Measurements from ENCODE around the gene CCHCR1. TPM values are rescaled to one million over a fixed set of nuclear protein-coding genes. Genes with fewer than 3 reads are reported as not detected.

Gene CCHCR1
- total and polyA plus RNA-seq, 9 of the 15 experiments (the other 6 are each of a cell fraction or from before 2014, with no cell fraction given): 1.2 to 47.3 (median 32.0) TPM

DNA sequence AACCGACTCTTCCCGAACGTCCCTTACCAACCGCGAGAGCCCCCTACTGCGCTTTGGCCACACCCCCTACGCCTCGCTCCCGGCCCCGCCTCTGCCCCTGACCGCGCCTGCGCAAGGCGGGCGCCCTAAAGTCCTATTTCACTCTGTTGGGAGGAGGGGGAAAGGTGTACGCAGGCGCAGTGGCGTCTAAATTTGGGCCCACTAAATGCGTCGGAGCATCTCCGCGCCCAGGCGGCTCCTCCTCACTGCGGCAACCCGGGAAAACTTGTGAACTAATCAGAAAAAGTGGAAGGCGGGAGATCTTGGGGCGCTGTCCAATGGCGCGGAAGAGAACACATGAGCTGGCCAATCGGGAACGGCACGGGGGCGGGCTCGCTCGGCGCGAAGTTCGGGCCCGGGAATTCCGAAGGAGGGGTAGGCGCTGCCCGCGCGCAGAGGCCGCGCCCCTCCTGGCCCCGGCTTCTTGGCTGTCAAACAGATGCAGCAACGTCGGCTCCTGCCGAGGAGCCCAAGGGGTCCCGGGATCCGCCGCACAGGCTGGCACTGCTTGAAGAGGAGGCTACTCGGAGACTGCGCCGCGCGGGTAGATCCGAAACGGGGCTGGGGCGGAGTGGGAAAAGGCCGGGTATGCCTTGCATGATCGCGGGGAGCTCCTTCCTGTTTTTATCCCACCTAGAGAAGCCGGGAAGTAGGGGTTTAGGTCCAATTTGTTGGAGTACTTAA, 699 bp upstream of the CCHCR1 start, which contains the start of gene TCF19 (continued):
- TF ChIP-seq, protein P1, sequence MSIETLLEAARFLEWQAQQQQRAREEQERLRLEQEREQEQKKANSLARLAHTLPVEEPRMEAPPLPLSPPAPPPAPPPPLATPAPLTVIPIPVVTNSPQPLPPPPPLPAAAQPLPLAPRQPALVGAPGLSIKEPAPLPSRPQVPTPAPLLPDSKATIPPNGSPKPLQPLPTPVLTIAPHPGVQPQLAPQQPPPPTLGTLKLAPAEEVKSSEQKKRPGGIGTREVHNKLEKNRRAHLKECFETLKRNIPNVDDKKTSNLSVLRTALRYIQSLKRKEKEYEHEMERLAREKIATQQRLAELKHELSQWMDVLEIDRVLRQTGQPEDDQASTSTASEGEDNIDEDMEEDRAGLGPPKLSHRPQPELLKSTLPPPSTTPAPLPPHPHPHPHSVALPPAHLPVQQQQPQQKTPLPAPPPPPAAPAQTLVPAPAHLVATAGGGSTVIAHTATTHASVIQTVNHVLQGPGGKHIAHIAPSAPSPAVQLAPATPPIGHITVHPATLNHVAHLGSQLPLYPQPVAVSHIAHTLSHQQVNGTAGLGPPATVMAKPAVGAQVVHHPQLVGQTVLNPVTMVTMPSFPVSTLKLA (conservative IDR thresholded peaks at IDR 0.05): peak; percentile 73 to 92
- no peak for TF ChIP-seq ZNF212 (CRISPR knock-in tag; IDR thresholded peaks at IDR 0.05)
- TF ChIP-seq JUND (IDR thresholded peaks at IDR 0.05; ENCODE audit: borderline replicate concordance, low read depth, low read length): peak; percentile 10; the same call in 1 of the 2 replicates
- TF ChIP-seq JUND (tag; IDR thresholded peaks at IDR 0.05; ENCODE audit: borderline replicate concordance, low read depth, low read length): no peak; the same call in 2 of the 3 replicates
- TF ChIP-seq CHD4 (IDR thresholded peaks at IDR 0.05; ENCODE audit: insufficient read depth, insufficient replicate concordance, low read depth, low read length, poor library complexity, severe bottlenecking): no peak
- TF ChIP-seq RFX5 (IDR thresholded peaks at IDR 0.05; ENCODE audit: low read depth, low read length): no peak
- TF ChIP-seq DPF2 (IDR thresholded peaks at IDR 0.05): no peak
- no peak for TF ChIP-seq KHSRP (IDR thresholded peaks at IDR 0.05)
- TF ChIP-seq CXXC5 (CRISPR knock-in tag; IDR thresholded peaks at IDR 0.05): peak; percentile 97
- no peak for TF ChIP-seq SMAD2 (IDR thresholded peaks at IDR 0.05; ENCODE audit: low read depth, low read length)
- no peak for TF ChIP-seq ZNF217 (CRISPR knock-in tag; IDR thresholded peaks at IDR 0.05)
- TF ChIP-seq, protein P2, sequence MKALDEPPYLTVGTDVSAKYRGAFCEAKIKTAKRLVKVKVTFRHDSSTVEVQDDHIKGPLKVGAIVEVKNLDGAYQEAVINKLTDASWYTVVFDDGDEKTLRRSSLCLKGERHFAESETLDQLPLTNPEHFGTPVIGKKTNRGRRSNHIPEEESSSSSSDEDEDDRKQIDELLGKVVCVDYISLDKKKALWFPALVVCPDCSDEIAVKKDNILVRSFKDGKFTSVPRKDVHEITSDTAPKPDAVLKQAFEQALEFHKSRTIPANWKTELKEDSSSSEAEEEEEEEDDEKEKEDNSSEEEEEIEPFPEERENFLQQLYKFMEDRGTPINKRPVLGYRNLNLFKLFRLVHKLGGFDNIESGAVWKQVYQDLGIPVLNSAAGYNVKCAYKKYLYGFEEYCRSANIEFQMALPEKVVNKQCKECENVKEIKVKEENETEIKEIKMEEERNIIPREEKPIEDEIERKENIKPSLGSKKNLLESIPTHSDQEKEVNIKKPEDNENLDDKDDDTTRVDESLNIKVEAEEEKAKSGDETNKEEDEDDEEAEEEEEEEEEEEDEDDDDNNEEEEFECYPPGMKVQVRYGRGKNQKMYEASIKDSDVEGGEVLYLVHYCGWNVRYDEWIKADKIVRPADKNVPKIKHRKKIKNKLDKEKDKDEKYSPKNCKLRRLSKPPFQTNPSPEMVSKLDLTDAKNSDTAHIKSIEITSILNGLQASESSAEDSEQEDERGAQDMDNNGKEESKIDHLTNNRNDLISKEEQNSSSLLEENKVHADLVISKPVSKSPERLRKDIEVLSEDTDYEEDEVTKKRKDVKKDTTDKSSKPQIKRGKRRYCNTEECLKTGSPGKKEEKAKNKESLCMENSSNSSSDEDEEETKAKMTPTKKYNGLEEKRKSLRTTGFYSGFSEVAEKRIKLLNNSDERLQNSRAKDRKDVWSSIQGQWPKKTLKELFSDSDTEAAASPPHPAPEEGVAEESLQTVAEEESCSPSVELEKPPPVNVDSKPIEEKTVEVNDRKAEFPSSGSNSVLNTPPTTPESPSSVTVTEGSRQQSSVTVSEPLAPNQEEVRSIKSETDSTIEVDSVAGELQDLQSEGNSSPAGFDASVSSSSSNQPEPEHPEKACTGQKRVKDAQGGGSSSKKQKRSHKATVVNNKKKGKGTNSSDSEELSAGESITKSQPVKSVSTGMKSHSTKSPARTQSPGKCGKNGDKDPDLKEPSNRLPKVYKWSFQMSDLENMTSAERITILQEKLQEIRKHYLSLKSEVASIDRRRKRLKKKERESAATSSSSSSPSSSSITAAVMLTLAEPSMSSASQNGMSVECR (CRISPR knock-in tag; IDR thresholded peaks at IDR 0.05): peak; percentile 60
- TF ChIP-seq, protein P3, sequence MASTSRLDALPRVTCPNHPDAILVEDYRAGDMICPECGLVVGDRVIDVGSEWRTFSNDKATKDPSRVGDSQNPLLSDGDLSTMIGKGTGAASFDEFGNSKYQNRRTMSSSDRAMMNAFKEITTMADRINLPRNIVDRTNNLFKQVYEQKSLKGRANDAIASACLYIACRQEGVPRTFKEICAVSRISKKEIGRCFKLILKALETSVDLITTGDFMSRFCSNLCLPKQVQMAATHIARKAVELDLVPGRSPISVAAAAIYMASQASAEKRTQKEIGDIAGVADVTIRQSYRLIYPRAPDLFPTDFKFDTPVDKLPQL (IDR thresholded peaks at IDR 0.05; ENCODE audit: extremely low read depth, insufficient read length): no peak
- TF ChIP-seq TBP (optimal IDR thresholded peaks at IDR 0.05; ENCODE audit: low read depth, low read length): peak; percentile 48
- no peak for TF ChIP-seq MTA2 (IDR thresholded peaks at IDR 0.05; ENCODE audit: low read depth)
- TF ChIP-seq FOXP1 (CRISPR knock-in tag; IDR thresholded peaks at IDR 0.05): no peak
- 0 out of 2 replicates have a peak, but pooled peaks have one; percentile 48 for TF ChIP-seq HLTF (IDR thresholded peaks at IDR 0.05)
- TF ChIP-seq ZFX (CRISPR knock-in tag; IDR thresholded peaks at IDR 0.05): peak; percentile 77
- TF ChIP-seq RCOR1 (IDR thresholded peaks at IDR 0.05; ENCODE audit: borderline replicate concordance in 1 of 2, low read depth in 2 of 2, low read length in 2 of 2): no peak; a peak in 1 of 4 replicates
- TF ChIP-seq BACH1 (tag; IDR thresholded peaks at IDR 0.05): no peak
- TF ChIP-seq, protein P4, sequence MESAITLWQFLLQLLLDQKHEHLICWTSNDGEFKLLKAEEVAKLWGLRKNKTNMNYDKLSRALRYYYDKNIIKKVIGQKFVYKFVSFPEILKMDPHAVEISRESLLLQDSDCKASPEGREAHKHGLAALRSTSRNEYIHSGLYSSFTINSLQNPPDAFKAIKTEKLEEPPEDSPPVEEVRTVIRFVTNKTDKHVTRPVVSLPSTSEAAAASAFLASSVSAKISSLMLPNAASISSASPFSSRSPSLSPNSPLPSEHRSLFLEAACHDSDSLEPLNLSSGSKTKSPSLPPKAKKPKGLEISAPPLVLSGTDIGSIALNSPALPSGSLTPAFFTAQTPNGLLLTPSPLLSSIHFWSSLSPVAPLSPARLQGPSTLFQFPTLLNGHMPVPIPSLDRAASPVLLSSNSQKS (CRISPR knock-in tag; IDR thresholded peaks at IDR 0.05): no peak
- no peak for TF ChIP-seq HDAC3 (IDR thresholded peaks at IDR 0.05; ENCODE audit: borderline replicate concordance, partially characterized antibody)
